GM12878 (cell line): ENCODE results near the gene SMIM7. TPM values are rescaled to one million over a fixed set of nuclear protein-coding genes. Genes with fewer than 3 reads are reported as not detected.

Experiments
- ATAC-seq: fragments of 200-7000 bp; cut with Tn5 transposase; 3 replicates; pipeline ENCODE4 v1.9.1; 2020; ENCODE audit warnings: mild to moderate bottlenecking, moderate library complexity
- BruUV-seq: library from RNA; stranded (reverse); fragments of 400-500 nt; replicated peaks from 2 replicates; lab custom pipeline; 2021; lab: Mats Ljungman, UMichigan
- CTCF ChIA-PET: fragments of 300-600 bp; sonication (Branson Sonifier 250); formaldehyde crosslinking; extraction: SDS; loops from one replicate; lab custom pipeline; 2021; ENCODE audit warnings: inconsistent platforms; lab: Yijun Ruan, JAX
- POLR2A ChIA-PET: fragments of 350-600 bp; formaldehyde crosslinking; extraction: SDS; loops from one replicate; lab custom pipeline; 2021; ENCODE audit warnings: inconsistent platforms; lab: Charles Lee
- RAD21 ChIA-PET: fragments of 300-600 bp; sonication (Branson Sonifier 250); formaldehyde crosslinking; loops from one replicate; lab custom pipeline; 2023; ENCODE audit warnings: antibody characterized with exemption; ENCODE audit not compliant: unreplicated experiment; lab: Charles Lee
- SMC1A ChIA-PET: fragments of 300-600 bp; sonication (Branson Sonifier 250); formaldehyde crosslinking; loops from one replicate; lab custom pipeline; 2023; ENCODE audit not compliant: unreplicated experiment, uncharacterized antibody; lab: Charles Lee
- DNase-seq: peaks from one replicate; pipeline ENCODE4 v3.0.0-alpha.2; 2011; ENCODE audit warnings: low read depth, low spot score
- FAIRE-seq: peaks from 3 replicates; lab custom pipeline; 2011; peaks lifted over from hg19 to GRCh38; lab: Jason Lieb, UNC
- H2AFZ ChIP-seq: 2 replicates; pipeline ENCODE4 v1.6.0; 2011; ENCODE audit warnings: low read depth, low read length, control low read depth; ENCODE audit not compliant: control insufficient read depth
- H3K27ac ChIP-seq: 2 replicates; pipeline ENCODE4 v1.5.1; 2011; ENCODE audit warnings: control low read depth; ENCODE audit not compliant: control insufficient read depth, insufficient read depth
- H3K27me3 ChIP-seq, 2 experiments: replicated peaks in 1 of 2; 2 replicates each; pipeline versions ENCODE4 v1.6.0 to v1.6.1; 2011; ENCODE audit warnings: low read length in 1 of 2; ENCODE audit not compliant: control insufficient read depth in 2 of 2, insufficient read depth in 2 of 2
- H3K36me3 ChIP-seq, 2 experiments: 2 replicates each; pipeline ENCODE4 v1.5.1; 2011; ENCODE audit warnings: low read length in 1 of 2; ENCODE audit not compliant: control insufficient read depth in 2 of 2, insufficient read depth in 2 of 2
- H3K4me1 ChIP-seq: 2 replicates; pipeline ENCODE4 v1.6.1; 2011; ENCODE audit warnings: mild to moderate bottlenecking, low read length, moderate library complexity, mixed read lengths; ENCODE audit not compliant: control insufficient read depth, insufficient read depth
- H3K4me2 ChIP-seq: 2 replicates; pipeline ENCODE4 v1.6.0; 2011; ENCODE audit warnings: control low read depth; ENCODE audit not compliant: control insufficient read depth, insufficient read depth
- H3K4me3 ChIP-seq: fragments of 200-600 bp; sonication (generic); 2 replicates; pipeline ENCODE4 v1.5.1; 2016
- H3K79me2 ChIP-seq: 2 replicates; pipeline ENCODE4 v1.6.0; 2011; ENCODE audit warnings: low read length; ENCODE audit not compliant: control insufficient read depth, insufficient read depth
- H3K9ac ChIP-seq: 2 replicates; pipeline ENCODE4 v1.8.0; 2011; ENCODE audit warnings: low read length, control low read depth, mixed read lengths; ENCODE audit not compliant: control insufficient read depth, insufficient read depth
- H3K9me3 ChIP-seq: replicated peaks from 3 replicates; pipeline ENCODE4 v1.5.1; 2011; ENCODE audit warnings: mild to moderate bottlenecking, low read length; ENCODE audit not compliant: control insufficient read depth, insufficient read depth
- H4K20me1 ChIP-seq: 2 replicates; pipeline ENCODE4 v1.6.0; 2011; ENCODE audit not compliant: control insufficient read depth, insufficient read depth
- ASH2L ChIP-seq: fragments of 300-600, 200-600 bp; sonication (generic); IDR thresholded peaks from 2 replicates; pipeline ENCODE4 v1.6.1; 2017; ENCODE audit warnings: low read depth, mild to moderate bottlenecking, borderline replicate concordance
- CREM ChIP-seq: IDR thresholded peaks from 2 replicates; pipeline ENCODE4 v1.6.1; 2014; ENCODE audit warnings: antibody characterized with exemption, low read depth
- ESRRA ChIP-seq: IDR thresholded peaks from 2 replicates; pipeline ENCODE4 v1.6.1; 2012; ENCODE audit warnings: mild to moderate bottlenecking, low read length, improper control_type of control experiment
- IRF4 ChIP-seq: IDR thresholded peaks from 2 replicates; pipeline ENCODE4 v1.6.1; 2011; ENCODE audit warnings: low read depth, low read length
- MXI1 ChIP-seq: fragments of 150-350 bp; IDR thresholded peaks from 2 replicates; pipeline ENCODE4 v1.6.1; 2011; ENCODE audit warnings: low read depth, mild to moderate bottlenecking, inconsistent platforms, low read length, improper control_type of control experiment
- MYB ChIP-seq: fragments of 150-350 bp; IDR thresholded peaks from 2 replicates; pipeline ENCODE4 v1.6.1; 2014; ENCODE audit warnings: mild to moderate bottlenecking, low read depth, low read length, borderline replicate concordance
- NFYB ChIP-seq: IDR thresholded peaks from 2 replicates; pipeline ENCODE4 v1.6.1; 2011; ENCODE audit warnings: low read depth, mild to moderate bottlenecking, low read length, improper control_type of control experiment, moderate library complexity; ENCODE audit not compliant: insufficient read depth
- PAX8 ChIP-seq: fragments of 450-650 bp; IDR thresholded peaks from 2 replicates; pipeline ENCODE4 v1.6.1; 2017; ENCODE audit warnings: mild to moderate bottlenecking, moderate library complexity
- SIX5 ChIP-seq: IDR thresholded peaks from 2 replicates; pipeline ENCODE4 v1.6.1; 2011; ENCODE audit warnings: mild to moderate bottlenecking, low read depth, low read length, moderate library complexity; ENCODE audit not compliant: severe bottlenecking
- SMAD5 ChIP-seq: IDR thresholded peaks from 2 replicates; pipeline ENCODE4 v1.6.1; 2016; ENCODE audit warnings: antibody characterized with exemption, low read depth
- SMC3 ChIP-seq: IDR thresholded peaks from 2 replicates; pipeline ENCODE4 v1.6.1; 2011; ENCODE audit warnings: low read length, improper control_type of control experiment, borderline replicate concordance
- SPI1 ChIP-seq: IDR thresholded peaks from 2 replicates; pipeline ENCODE4 v1.6.1; 2011; ENCODE audit warnings: low read depth, mild to moderate bottlenecking, low read length, moderate library complexity, borderline replicate concordance; ENCODE audit not compliant: insufficient read depth
- TARDBP ChIP-seq: IDR thresholded peaks from 2 replicates; pipeline ENCODE4 v1.6.1; 2016; ENCODE audit warnings: borderline replicate concordance
- ZZZ3 ChIP-seq: IDR thresholded peaks from 2 replicates; pipeline ENCODE4 v1.6.1; 2011; ENCODE audit warnings: low read depth; ENCODE audit not compliant: control insufficient read depth, insufficient read length
- WGBS: methylation state at CpG from one replicate; pipeline ENCODE4 v1.1.6; 2016; ENCODE audit warnings: low lambda C conversion rate; ENCODE audit not compliant: insufficient replicate concordance, insufficient coverage; ENCODE audit errors: missing lambda C conversion rate; 5-methylcytosine and 5-hydroxymethylcytosine counted together
- in situ Hi-C: fragments of 300-500 bp; cut with MboI; formaldehyde crosslinking; loops from 9 replicates; pipeline ENCODE4 v1.14.3; 2018; ENCODE audit warnings: mixed read lengths
- intact Hi-C: fragments of 100-400 bp; cut with micrococcal nuclease; formaldehyde crosslinking; loops from one replicate; pipeline ENCODE4 v1.14.2; 2022; ENCODE audit not compliant: unreplicated experiment
- polyA plus RNA-seq, 11 experiments: library from polyadenylated mRNA; depleted of rRNA in 4 of 11; unstranded in 6 of 11; stranded (reverse) in 5 of 11; fragments of >200 nt; fragmentation: Nextera tagmentation in 4 of 11; fragmentation: Illumina TruSeq in 1 of 11; extraction: Ambion mirVana in 4 of 11; extraction: Trizol in 1 of 11; gene quantifications; 1 replicate in 1 of 11; 2 replicates in 10 of 11; pipeline versions ENCODE4 v1.2.1 to v1.2.3, GENCODE V29; 2011 to 2016; ENCODE audit warnings: inconsistent platforms in 2 of 11, missing spikeins in 2 of 11, low read depth in 1 of 11
- total RNA-seq, 4 experiments: library from RNA; depleted of rRNA in 3 of 4; stranded (reverse); fragments of >200 nt in 3 of 4; fragmentation: Illumina TruSeq in 1 of 4; extraction: Trizol in 1 of 4; gene quantifications; 2 replicates each; pipeline versions ENCODE4 v1.2.1 to v1.2.3, GENCODE V29; 2013 to 2021
- TF ChIP-seq, protein P1 (sequence below): IDR thresholded peaks from 2 replicates; pipeline ENCODE4 v1.6.1; 2012; ENCODE audit warnings: low read length, inconsistent platforms
- TF ChIP-seq, protein P2 (sequence below): IDR thresholded peaks from 2 replicates; pipeline ENCODE4 v1.6.1; 2011; ENCODE audit warnings: low read depth, low read length, improper control_type of control experiment, borderline replicate concordance
- TF ChIP-seq, protein P3 (sequence below): fragments of 450-650 bp; conservative IDR thresholded peaks from 2 replicates; pipeline ENCODE4 v1.6.1; 2017; ENCODE audit warnings: mild to moderate bottlenecking, moderate library complexity

The SMIM7 gene
- total and polyA plus RNA-seq, 10 of the 15 experiments (the other 5 are each of a cell fraction or from before 2014, with no cell fraction given), result 45.7 to 170 (median 70.8) TPM

DNA sequence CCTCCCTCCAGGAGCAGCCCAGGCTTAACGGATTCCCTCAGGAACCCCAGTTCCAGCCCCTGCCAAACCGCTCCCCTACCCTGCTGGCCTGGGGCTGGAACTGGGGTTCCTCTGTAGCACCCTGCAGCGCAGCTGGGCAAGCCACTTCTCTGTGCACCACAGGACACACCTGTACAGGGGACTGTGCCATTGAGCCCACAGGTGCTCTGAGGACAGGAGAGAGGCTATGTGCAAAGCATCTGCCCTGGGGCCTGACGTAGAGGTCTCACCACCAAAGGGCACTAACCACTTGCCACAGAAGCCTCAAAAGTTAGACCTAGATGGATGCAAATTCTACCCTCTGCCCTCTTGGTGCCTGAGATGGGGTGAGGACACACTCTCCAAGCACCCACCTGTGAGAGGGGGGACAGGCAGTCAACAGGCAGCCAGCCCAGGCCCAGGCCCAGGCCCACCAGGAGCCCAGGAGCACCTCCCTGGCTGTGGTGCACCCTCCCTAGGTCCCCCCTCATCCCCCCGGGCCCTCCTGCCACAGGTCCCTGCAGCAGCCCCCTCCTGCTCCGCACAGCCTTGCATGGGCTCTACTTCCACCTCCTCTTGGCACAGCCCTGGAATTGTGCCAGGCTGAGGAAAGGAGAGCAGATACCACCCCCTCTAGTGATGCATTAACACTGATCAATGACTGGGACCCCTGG is 60.1 kb downstream of the SMIM7 start:
- no peak overlapping the region for H3K27ac ChIP-seq
- peaks cover 0 to 12% of the 10 kb centered on the region in 2 experiments; a peak in 3 of 4 replicates for H3K36me3 ChIP-seq
- TF ChIP-seq SIX5 (no peak), SMAD5 (no peak), IRF4 (no peak), CREM (no peak), PAX8 (no peak), ASH2L (no peak), MXI1 (no peak), MYB (no peak), ESRRA (no peak), TARDBP (no peak), SPI1 (no peak), ZZZ3 (no peak), SMC3 (no peak), NFYB (no peak)
- TF ChIP-seq, protein P1, sequence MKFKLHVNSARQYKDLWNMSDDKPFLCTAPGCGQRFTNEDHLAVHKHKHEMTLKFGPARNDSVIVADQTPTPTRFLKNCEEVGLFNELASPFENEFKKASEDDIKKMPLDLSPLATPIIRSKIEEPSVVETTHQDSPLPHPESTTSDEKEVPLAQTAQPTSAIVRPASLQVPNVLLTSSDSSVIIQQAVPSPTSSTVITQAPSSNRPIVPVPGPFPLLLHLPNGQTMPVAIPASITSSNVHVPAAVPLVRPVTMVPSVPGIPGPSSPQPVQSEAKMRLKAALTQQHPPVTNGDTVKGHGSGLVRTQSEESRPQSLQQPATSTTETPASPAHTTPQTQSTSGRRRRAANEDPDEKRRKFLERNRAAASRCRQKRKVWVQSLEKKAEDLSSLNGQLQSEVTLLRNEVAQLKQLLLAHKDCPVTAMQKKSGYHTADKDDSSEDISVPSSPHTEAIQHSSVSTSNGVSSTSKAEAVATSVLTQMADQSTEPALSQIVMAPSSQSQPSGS, result no peak
- TF ChIP-seq, protein P2, sequence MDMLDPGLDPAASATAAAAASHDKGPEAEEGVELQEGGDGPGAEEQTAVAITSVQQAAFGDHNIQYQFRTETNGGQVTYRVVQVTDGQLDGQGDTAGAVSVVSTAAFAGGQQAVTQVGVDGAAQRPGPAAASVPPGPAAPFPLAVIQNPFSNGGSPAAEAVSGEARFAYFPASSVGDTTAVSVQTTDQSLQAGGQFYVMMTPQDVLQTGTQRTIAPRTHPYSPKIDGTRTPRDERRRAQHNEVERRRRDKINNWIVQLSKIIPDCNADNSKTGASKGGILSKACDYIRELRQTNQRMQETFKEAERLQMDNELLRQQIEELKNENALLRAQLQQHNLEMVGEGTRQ, result no peak
- TF ChIP-seq, protein P3, sequence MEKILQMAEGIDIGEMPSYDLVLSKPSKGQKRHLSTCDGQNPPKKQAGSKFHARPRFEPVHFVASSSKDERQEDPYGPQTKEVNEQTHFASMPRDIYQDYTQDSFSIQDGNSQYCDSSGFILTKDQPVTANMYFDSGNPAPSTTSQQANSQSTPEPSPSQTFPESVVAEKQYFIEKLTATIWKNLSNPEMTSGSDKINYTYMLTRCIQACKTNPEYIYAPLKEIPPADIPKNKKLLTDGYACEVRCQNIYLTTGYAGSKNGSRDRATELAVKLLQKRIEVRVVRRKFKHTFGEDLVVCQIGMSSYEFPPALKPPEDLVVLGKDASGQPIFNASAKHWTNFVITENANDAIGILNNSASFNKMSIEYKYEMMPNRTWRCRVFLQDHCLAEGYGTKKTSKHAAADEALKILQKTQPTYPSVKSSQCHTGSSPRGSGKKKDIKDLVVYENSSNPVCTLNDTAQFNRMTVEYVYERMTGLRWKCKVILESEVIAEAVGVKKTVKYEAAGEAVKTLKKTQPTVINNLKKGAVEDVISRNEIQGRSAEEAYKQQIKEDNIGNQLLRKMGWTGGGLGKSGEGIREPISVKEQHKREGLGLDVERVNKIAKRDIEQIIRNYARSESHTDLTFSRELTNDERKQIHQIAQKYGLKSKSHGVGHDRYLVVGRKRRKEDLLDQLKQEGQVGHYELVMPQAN, result no peak

More for the DNA sequence above, 60.1 kb downstream of the SMIM7 start:
- DNase-seq, result no peak
- Histone ChIP-seq H3K27me3 (no peaks in the 10 kb centered on the region), H3K9ac (no peak overlapping the region), H3K4me1 (peaks cover 21% of the 10 kb centered on the region), H3K4me3 (no peak overlapping the region), H4K20me1 (peaks cover 17% of the 10 kb centered on the region), H3K79me2 (peaks cover 91% of the 10 kb centered on the region), H3K9me3 (no peaks in the 10 kb centered on the region), H2AFZ (no peak overlapping the region), H3K4me2 (no peak overlapping the region)
- 45% methylated on average over 5 of the region's 6 CpGs for WGBS
- SMC1A ChIA-PET, result interaction anchor here (1.6 kb wide), 1 partner anchor 10 kb away, joined by 4 read pairs; no protein-coding TSS in a partner anchor
- no peak for FAIRE-seq
- ATAC-seq, result no peak; the same call in 2 of the 3 replicates
- POLR2A ChIA-PET, result interaction anchor here (1.2 kb wide), 1 partner anchor 15 kb away, joined by 3 read pairs; no protein-coding TSS in a partner anchor
- RAD21 ChIA-PET, result interaction anchor here (1.3 to 2.2 kb wide), 2 partner anchors 15 to 18 kb away, joined by 4 to 5 read pairs; no protein-coding TSS in a partner anchor
- in situ Hi-C loops, result loop anchor here (25.0 kb wide), 1 partner anchor 2012 kb away; the partner anchor contains the start of gene CLEC17A
- CTCF ChIA-PET, result interaction anchor here (1.0 kb wide), 1 partner anchor 12 kb away, joined by 4 read pairs; no protein-coding TSS in a partner anchor
- no TSS peak for BruUV-seq
- intact Hi-C loops, result no loop called here
